ENCODE measurements around the gene RRP8. TPM values are rescaled to one million over a fixed set of nuclear protein-coding genes. Genes with fewer than 3 reads are reported as not detected.
A peak's percentile ranks its signal among the peaks of the same experiment; 100 is the strongest.

The RRP8 gene
- polyA plus RNA-seq, 3 donors = 17.5 to 29.9 (median 22.0) TPM

DNA sequence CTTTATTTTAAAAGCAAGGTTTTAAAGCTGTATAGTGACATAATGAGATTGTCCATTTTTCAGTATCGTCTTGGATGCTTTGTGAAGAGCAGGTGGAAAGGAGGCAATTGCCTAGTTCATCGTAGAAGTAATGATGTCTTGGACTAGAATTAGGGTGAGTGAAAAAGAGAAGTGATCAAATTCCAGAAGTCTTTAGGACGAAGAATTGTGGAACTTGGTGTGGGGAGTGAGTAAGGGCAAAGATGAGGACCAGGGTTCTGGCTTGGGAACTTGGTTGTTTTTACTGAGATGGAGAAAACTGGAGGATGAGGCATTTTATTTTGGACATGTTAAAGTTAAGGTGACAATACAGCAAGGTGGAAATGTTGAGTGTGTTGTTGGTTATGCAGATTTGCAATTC, 1.4 kb upstream of the RRP8 start:
- no peak for DNase-seq

DNA sequence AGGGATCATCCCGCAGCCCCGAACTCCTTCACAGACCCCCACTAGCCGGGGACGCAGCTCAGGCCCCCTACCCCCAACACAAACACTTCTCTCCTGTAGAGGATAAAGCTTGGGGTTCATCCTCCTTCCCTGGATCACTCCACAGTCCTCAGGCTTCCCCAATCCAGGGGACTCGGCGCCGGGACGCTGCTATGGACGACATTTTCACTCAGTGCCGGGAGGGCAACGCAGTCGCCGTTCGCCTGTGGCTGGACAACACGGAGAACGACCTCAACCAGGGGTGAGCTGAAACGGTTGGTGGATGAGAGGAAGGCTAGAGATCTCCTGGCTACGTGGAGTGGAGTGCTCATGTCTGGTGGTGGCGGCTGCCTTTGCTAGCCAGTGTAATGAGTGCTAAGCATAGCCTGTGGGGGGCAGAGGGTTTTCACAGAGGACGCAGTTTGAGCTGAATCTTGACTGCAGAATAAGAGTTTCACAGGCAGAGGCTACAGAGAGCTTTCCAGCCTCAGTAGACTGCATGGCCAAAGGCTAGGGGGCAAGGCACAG, 738 bp upstream of the RRP8 start:
- no peak for DNase-seq

GRCh38 chr11:6602096-6602940, 1.1 kb downstream of the RRP8 start:
- DNase-seq = no peak

- no peak for DNase-seq
These were observed 2.4 kb downstream of the RRP8 start for GRCh38 chr11:6601041-6601461.

DNA sequence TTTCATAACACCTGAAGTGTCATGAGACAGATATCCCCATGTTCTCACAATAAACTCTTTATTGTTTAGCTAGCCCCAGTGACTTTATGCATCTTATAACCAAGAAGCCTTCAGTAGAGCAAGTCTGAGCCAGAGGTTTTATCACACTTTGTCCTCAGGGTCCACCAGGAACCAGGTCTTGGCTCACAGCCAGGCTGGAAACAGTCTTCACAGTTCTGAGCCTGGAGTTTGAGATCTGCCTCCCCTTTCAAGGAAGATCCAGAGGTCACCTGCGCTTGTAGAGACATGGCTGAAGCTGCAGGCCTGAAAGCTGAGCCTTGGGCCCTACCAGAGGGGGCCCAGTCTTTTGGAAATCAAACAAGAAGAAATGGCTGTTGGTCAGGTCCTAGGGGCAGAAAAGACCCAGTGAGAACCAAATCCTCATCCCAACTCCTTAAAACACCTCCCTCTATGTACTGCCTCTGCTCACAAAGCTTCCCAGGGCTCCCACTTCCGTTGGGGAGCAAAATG, 3.5 kb downstream of the RRP8 start:
- no peak for DNase-seq

DNA sequence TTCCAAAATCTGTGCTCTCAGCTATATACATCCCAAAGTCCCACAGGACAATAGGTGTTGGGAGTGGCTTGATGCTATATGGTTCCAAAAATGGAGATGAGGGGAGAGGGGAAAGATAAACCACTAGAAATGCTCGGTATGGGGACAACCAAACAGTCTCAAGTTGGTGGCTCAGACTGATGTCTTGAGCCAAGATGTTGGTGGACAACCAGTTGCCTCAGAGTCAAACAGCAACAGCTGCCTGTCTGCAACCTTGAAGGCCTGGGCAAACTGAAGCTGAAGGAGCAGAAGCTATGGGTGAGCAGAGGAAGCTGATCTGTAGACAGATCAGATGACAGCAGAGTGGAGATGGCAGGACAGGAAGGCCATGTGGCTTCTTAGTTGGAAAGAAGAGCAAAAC, 4.0 kb downstream of the RRP8 start:
- DNase-seq = no peak

DNA sequence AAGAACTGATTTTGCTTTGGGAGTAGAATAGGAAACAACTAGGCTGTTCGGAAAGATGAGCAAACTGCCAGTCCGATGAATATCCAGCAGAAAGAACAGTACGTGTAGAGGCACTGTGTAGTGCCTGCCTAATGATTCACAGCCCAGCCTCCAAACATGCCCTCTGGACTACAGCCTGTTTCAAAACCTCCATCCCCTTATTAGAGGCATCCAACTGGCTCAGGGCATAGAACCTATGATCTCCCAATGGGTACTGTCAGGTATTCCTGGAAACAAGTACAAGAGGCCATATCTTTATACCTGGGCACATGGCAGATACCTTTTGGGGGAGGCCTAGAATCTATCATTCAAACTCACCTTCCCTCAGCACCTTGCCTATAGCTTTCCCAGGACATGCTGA, 4.9 kb downstream of the RRP8 start:
- DNase-seq = no peak

DNA sequence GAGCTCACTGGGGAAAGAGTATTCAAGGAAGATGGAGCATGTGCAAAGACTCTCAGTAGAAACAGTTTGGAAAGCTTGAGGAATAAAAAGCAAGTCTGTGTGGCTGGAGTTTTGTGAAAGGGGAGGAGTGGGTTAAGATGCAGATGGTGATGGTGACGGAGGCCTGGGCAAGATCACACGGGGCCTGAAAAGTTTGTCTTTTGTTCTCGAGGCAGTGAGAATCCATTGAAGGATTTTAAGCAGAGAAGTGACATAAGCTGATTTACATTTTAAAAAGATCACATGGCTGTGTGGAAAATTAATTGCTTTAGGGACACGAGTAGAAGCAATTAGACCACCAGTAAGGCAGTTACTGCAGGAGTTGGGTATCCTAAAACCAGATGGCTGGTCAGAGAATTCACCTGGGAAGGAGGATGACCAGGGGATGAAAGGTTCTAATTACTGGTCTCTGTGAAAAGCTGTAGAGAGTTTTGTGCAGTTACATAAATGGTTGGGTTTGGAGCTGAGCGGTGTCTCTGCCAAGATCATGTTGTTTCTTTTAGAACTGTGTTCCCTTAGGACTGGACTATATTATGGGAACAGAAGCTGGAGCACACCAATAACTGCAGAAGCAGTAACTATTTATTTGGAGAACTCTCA, 7.1 kb downstream of the RRP8 start:
- DNase-seq = no peak

- no peak for DNase-seq
These were observed 9.2 kb downstream of the RRP8 start for GRCh38 chr11:6594142-6594768.

GRCh38 chr11:6588018-6588417, 15.4 kb downstream of the RRP8 start:
- DNase-seq = no peak

GRCh38 chr11:6587360-6587953, 16.0 kb downstream of the RRP8 start:
- DNase-seq = no peak

DNA sequence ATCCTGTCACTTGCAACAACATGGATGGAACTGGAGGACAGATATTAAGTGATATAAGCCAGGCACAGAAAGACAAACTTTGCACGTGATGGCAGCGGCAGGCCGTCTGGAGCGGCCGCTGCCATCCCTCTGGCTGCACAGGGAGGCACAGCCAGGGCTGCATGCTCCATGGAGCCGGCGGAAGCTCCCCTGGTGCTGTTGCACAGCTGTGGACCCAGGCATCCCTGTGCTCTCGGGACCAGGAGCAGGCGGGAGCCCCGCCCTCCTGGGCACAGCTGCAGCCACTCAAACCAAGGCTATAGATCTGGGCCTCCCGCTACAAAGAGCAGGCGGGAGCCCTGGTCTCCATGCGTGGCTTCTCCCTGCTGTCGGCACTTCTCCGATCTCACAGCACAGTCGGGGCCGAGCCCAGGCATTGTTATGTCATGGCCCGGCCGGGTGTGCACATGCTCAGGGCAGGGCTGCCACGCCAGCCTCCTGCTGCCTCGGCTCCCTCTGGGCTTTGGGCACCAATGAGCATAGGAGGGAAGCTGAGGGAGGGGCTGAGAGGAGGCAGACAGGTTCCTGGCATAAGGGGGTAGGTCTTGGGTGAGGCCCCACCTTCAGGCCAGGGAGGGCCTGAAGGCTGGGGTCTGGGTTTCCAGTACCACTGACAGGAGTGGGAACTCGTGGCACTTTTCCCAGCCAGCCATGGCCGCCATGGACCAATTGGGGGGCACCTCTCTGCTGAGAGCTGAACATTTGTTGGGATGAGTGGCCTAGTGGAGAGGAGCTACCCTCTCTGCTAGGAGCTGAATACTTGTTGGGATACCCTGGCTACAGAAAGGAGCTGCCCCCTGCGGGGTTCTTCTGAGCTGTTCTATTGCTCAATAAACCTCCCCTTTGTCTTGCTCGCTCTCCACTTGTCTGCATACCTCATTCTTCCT, 16.7 kb downstream of the RRP8 start:
- no peak for DNase-seq

DNA sequence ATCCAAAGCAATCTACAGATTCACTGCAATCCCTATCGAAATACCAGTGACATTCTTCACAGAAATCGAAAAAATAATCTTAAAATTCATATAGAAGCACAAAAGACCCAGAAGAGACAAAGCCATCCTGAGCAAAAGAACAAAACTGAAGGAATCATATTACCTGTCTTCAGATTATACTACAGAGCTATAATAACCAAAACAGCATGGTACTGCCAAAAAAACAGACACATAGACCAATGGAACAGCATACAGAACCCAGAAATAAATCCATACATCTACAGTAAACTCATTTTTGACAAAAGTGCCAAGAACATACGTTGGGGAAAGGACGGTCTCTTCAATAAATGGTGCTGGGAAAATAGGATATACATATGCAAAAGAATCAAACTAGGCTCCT, 18.9 kb downstream of the RRP8 start:
- no peak for DNase-seq

DNA sequence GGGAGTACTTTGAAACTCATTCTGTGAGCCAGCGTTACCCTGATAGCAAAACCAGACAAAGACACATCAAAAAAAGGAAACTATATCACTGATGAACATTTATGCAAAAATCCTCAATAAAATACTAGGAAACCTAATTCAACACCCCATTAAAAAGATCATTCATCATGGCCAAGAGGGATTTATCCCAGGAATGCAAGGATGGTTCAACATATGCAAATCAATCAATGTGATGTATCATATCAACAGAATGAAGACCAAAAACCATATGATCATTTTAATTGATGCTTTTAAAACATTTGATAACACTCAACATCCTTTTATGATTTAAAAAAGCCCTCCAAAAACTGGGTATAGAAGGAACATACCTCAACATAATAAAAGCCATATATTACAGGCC, 19.8 kb downstream of the RRP8 start:
- no peak for DNase-seq

GRCh38 chr11:6579681-6580080, 23.7 kb downstream of the RRP8 start:
- no peak for DNase-seq

GRCh38 chr11:6578134-6578533, 25.3 kb downstream of the RRP8 start:
- no peak for DNase-seq

GRCh38 chr11:6576471-6577373, 26.7 kb downstream of the RRP8 start:
- DNase-seq = peak; percentile 23

- DNase-seq = no peak
These were observed 28.4 kb downstream of the RRP8 start for GRCh38 chr11:6574816-6575715.

DNA sequence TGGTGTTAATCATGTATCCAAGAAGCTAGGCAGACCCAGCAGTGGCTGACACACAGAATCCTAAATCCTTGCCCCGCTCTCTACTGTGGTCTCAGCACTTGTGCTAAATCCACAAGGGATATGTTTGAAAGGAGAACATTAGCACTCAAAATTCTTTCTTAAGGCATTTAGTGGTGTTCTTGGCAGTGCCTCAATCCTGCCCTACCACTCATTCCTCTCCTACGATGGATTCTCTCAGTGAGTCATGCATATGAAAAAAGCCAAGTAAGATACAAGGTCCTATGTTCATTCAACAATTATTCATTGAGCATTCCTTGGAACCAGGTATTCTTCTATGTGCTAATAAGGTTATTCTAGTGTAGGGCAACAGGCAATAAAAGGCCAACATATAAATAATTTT, 31.2 kb downstream of the RRP8 start:
- no peak for DNase-seq

All from renal pelvis (tissue), 4 donors.